MM.1S (cell line): ENCODE data around the gene CCDC13.
"Not testable (repeated sequence)": the region's sequence is repeated elsewhere in the genome, so short reads cannot be mapped to it uniquely, and the experiment has no call there.

Experiments used
- DNase-seq: peaks from one replicate; pipeline ENCODE4 v3.0.0-alpha.2; 2015
- H2AFZ ChIP-seq: fragments of 300-600 bp; sonication (generic); 2 replicates; pipeline ENCODE4 v1.6.0; 2016; ENCODE audit warnings: antibody characterized with exemption, low read length
- H3F3A ChIP-seq: fragments of 300-600 bp; sonication (generic); 2 replicates; pipeline ENCODE4 v1.6.1; 2016; ENCODE audit warnings: mild to moderate bottlenecking, antibody characterized with exemption, low read length, moderate library complexity, mixed read lengths; ENCODE audit not compliant: insufficient read depth
- H3K27ac ChIP-seq: fragments of 300-600 bp; sonication (generic); 2 replicates; pipeline ENCODE4 v1.5.1; 2016; ENCODE audit warnings: mild to moderate bottlenecking, low read length
- H3K27me3 ChIP-seq: fragments of 300-600 bp; sonication (generic); replicated peaks from 2 replicates; pipeline ENCODE4 v1.6.0; 2016; ENCODE audit warnings: low read length; ENCODE audit not compliant: insufficient read depth
- H3K36me3 ChIP-seq: fragments of 300-600 bp; sonication (generic); replicated peaks from 2 replicates; pipeline ENCODE4 v1.6.1; 2016; ENCODE audit warnings: mild to moderate bottlenecking, low read length, mixed read lengths; ENCODE audit not compliant: insufficient read depth
- H3K4me1 ChIP-seq: fragments of 300-600 bp; sonication (generic); 2 replicates; pipeline ENCODE4 v1.6.1; 2016; ENCODE audit warnings: low read length, mixed read lengths
- H3K4me2 ChIP-seq: fragments of 300-600 bp; sonication (generic); 2 replicates; pipeline ENCODE4 v1.6.0; 2016; ENCODE audit warnings: low read depth, low read length
- H3K4me3 ChIP-seq: fragments of 300-600 bp; sonication (generic); 2 replicates; pipeline ENCODE4 v1.5.1; 2016; ENCODE audit warnings: low read length, mixed read lengths
- H3K79me2 ChIP-seq: fragments of 300-600 bp; sonication (generic); 2 replicates; pipeline ENCODE4 v1.6.1; 2016; ENCODE audit warnings: mixed run types, low read length, mixed read lengths
- H3K9ac ChIP-seq: fragments of 300-600 bp; sonication (generic); 2 replicates; pipeline ENCODE4 v1.6.1; 2016; ENCODE audit warnings: low read length, mixed read lengths
- H3K9me2 ChIP-seq: fragments of 300-600 bp; sonication (generic); replicated peaks from 2 replicates; pipeline ENCODE4 v1.6.1; 2016; ENCODE audit warnings: mild to moderate bottlenecking, low read length, mixed read lengths; ENCODE audit not compliant: insufficient read depth
- H3K9me3 ChIP-seq: fragments of 300-600 bp; sonication (generic); replicated peaks from 2 replicates; pipeline ENCODE4 v1.6.1; 2016; ENCODE audit warnings: mild to moderate bottlenecking, low read length, mixed read lengths; ENCODE audit not compliant: insufficient read depth
- H4K20me1 ChIP-seq: fragments of 300-600 bp; sonication (generic); 2 replicates; pipeline ENCODE4 v1.6.1; 2016; ENCODE audit warnings: mild to moderate bottlenecking, low read length, moderate library complexity, mixed read lengths; ENCODE audit not compliant: insufficient read depth
- EZH2 ChIP-seq: fragments of 300-600 bp; sonication (generic); optimal IDR thresholded peaks from 2 replicates; pipeline ENCODE3; 2017; ENCODE audit warnings: low read depth, mild to moderate bottlenecking, antibody characterized with exemption, low read length, mixed read lengths
- EZH2phosphoT487 ChIP-seq: fragments of 300-600 bp; sonication (generic); IDR thresholded peaks from 2 replicates; pipeline ENCODE4 v1.6.1; 2018; ENCODE audit warnings: antibody characterized with exemption, low read length
- TF ChIP-seq, protein P1 (sequence below): fragments of 300-600 bp; sonication (generic); IDR thresholded peaks from 2 replicates; pipeline ENCODE4 v1.5.1; 2016; ENCODE audit warnings: antibody characterized with exemption, low read length, mixed read lengths

The CCDC13 gene

GRCh38 chr3:42814246-42814645 is 41.2 kb upstream of the CCDC13 start:
- Histone ChIP-seq H3K4me3 (no peak overlapping the region), H4K20me1 (no peaks in the 10 kb centered on the region), H3K27me3 (no peaks in the 10 kb centered on the region), H3K9me2 (no peaks in the 10 kb centered on the region), H2AFZ (no peak overlapping the region), H3K9me3 (no peaks in the 10 kb centered on the region), H3K36me3 (no peaks in the 10 kb centered on the region), H3K4me1 (no peaks in the 10 kb centered on the region), H3F3A (no peaks in the 10 kb centered on the region), H3K79me2 (no peaks in the 10 kb centered on the region), H3K4me2 (no peak overlapping the region), H3K9ac (no peak overlapping the region), H3K27ac (no peak overlapping the region)
- no peak for TF ChIP-seq EZH2
- no peak for TF ChIP-seq EZH2phosphoT487
- TF ChIP-seq, protein P1, sequence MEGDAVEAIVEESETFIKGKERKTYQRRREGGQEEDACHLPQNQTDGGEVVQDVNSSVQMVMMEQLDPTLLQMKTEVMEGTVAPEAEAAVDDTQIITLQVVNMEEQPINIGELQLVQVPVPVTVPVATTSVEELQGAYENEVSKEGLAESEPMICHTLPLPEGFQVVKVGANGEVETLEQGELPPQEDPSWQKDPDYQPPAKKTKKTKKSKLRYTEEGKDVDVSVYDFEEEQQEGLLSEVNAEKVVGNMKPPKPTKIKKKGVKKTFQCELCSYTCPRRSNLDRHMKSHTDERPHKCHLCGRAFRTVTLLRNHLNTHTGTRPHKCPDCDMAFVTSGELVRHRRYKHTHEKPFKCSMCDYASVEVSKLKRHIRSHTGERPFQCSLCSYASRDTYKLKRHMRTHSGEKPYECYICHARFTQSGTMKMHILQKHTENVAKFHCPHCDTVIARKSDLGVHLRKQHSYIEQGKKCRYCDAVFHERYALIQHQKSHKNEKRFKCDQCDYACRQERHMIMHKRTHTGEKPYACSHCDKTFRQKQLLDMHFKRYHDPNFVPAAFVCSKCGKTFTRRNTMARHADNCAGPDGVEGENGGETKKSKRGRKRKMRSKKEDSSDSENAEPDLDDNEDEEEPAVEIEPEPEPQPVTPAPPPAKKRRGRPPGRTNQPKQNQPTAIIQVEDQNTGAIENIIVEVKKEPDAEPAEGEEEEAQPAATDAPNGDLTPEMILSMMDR, result no peak
- no peak for DNase-seq

- not testable (repeated sequence) for H3K79me2 ChIP-seq
Measured at GRCh38 chr3:42811118-42811883, 38.2 kb upstream of the CCDC13 start.

GRCh38 chr3:42810706-42811105 is 37.7 kb upstream of the CCDC13 start:
- H3F3A ChIP-seq, H3K27ac ChIP-seq, H3K36me3 ChIP-seq, H3K79me2 ChIP-seq, H3K4me2 ChIP-seq, DNase-seq, H3K9me2 ChIP-seq, H3K4me1 ChIP-seq, H3K4me3 ChIP-seq, H3K9me3 ChIP-seq, H4K20me1 ChIP-seq, H3K27me3 ChIP-seq, H2AFZ ChIP-seq, H3K9ac ChIP-seq: not testable (repeated sequence)

More at GRCh38 chr3:42811118-42811883, 38.2 kb upstream of the CCDC13 start:
- not testable (repeated sequence) for DNase-seq, H3K9me2 ChIP-seq, H3K9me3 ChIP-seq, H4K20me1 ChIP-seq, H3K9ac ChIP-seq, H3K4me3 ChIP-seq, H3K27me3 ChIP-seq, H2AFZ ChIP-seq, H3F3A ChIP-seq, H3K27ac ChIP-seq, H3K36me3 ChIP-seq, H3K4me2 ChIP-seq, H3K4me1 ChIP-seq

GRCh38 chr3:42809202-42809601 is 36.1 kb upstream of the CCDC13 start, which contains the start of gene ACKR2:
Gene ACKR2, plus strand, starts transcription at chr3:42809445. Its CDS starts 55,058 bp downstream, at chr3:42864503.
- H3K4me3 ChIP-seq, result no peak within 1 kb of the TSS
- no peak for DNase-seq
- H3K27me3 ChIP-seq, result no peaks in the 10 kb centered on the region
- H3K79me2 ChIP-seq, result no peaks in the 10 kb centered on the region
- H3K4me2 ChIP-seq, result no peak within 1 kb of the TSS
- H2AFZ ChIP-seq, result no peak within 1 kb of the TSS
- H3K9me2 ChIP-seq, result no peaks in the 10 kb centered on the region
- TF ChIP-seq EZH2phosphoT487 (no peak), EZH2 (no peak)
- TF ChIP-seq, protein P1, result no peak
- H3K27ac ChIP-seq, result no peak within 1 kb of the TSS
- H3F3A ChIP-seq, result peaks cover 1% of the 10 kb centered on the region; the same call in 1 of the 2 replicates
- no peaks in the 10 kb centered on the region for H4K20me1 ChIP-seq
- H3K4me1 ChIP-seq, result no peaks in the 10 kb centered on the region
- H3K9ac ChIP-seq, result no peak within 1 kb of the TSS
- H3K36me3 ChIP-seq, result no peaks in the 10 kb centered on the region
- H3K9me3 ChIP-seq, result no peaks in the 10 kb centered on the region
